ENCODE measurements around the gene SERPINA3.

SERPINA3 gene

GRCh38 chr14:94646481-94646880 is 34.3 kb downstream of the SERPINA3 start:
- TF ChIP-seq SPI1 (IDR thresholded peaks at IDR 0.05; ENCODE audit: low read depth, low read length) (no peak), PAX5 (IDR thresholded peaks at IDR 0.05; ENCODE audit: insufficient read depth, low read length, severe bottlenecking) (no peak), POLR2A (IDR thresholded peaks at IDR 0.05; ENCODE audit: low read depth, low read length) (no peak), POLR2AphosphoS5 (IDR thresholded peaks at IDR 0.05; ENCODE audit: low read depth, low read length) (no peak), POU2F2 (IDR thresholded peaks at IDR 0.05; ENCODE audit: low read depth, low read length) (no peak), TAF1 (IDR thresholded peaks at IDR 0.05; ENCODE audit: low read depth, low read length) (no peak)
- DNase-seq (ENCODE audit: insufficient read length, low spot score) (no peak), FAIRE-seq (no peak)

GRCh38 chr14:94648801-94649200 is 36.6 kb downstream of the SERPINA3 start:
- FAIRE-seq = no peak
- DNase-seq (ENCODE audit: insufficient read length, low spot score) = no peak
- no peak for TF ChIP-seq SPI1 (IDR thresholded peaks at IDR 0.05; ENCODE audit: low read depth, low read length)
- no peak for TF ChIP-seq POU2F2 (IDR thresholded peaks at IDR 0.05; ENCODE audit: low read depth, low read length)
- TF ChIP-seq PAX5 (IDR thresholded peaks at IDR 0.05; ENCODE audit: insufficient read depth, low read length, severe bottlenecking) = no peak
- no peak for TF ChIP-seq POLR2A (IDR thresholded peaks at IDR 0.05; ENCODE audit: low read depth, low read length)
- no peak for TF ChIP-seq POLR2AphosphoS5 (IDR thresholded peaks at IDR 0.05; ENCODE audit: low read depth, low read length)
- no peak for TF ChIP-seq TAF1 (IDR thresholded peaks at IDR 0.05; ENCODE audit: low read depth, low read length)

DNA sequence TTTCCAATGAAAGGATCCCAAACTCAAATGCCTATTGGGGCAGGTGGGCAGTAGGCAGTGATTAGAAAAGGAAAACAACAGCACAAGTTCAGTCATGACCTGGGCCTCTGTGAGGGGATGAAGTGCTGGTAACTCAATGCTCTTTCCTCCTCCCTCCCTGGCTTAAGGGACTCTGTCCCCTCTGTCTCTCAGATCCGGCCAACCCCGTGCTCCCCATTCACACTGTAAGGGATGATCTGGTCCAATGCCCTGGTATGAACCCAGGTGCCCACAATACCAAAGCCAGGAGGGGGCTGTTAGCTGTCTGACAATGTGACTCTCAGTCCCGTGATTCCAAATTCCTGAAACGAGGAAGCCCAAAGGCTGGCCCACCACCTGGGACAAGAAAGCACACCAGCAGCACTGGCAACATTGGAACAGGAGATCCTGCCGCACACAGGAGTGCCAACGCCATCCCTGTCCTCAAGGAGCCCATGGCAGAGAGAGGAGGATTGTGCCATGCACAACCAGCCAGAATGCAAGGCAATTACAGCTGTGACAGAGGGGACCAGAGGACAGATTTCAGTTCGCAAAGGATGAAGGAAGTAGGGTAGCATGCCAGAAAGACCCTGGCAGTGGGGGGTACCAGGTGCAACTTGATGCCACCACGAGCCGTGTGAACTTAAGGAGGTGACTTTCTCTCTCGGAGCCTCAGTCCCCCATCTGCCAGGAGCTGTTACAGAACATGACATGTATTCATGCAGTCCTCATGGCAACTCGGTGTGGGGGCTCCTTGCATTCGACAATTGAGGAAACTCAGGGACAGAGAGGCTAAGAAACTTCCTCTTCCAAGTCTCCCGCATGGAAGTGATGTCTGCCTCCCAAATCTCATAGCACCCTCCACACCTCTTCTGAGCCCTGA is 37.6 kb downstream of the SERPINA3 start:
- DNase-seq (ENCODE audit: insufficient read length, low spot score) (no peak), FAIRE-seq (no peak)

GRCh38 chr14:94650444-94650775 is 38.2 kb downstream of the SERPINA3 start:
- TF ChIP-seq POU2F2 (IDR thresholded peaks at IDR 0.05; ENCODE audit: low read depth, low read length) (no peak), SPI1 (IDR thresholded peaks at IDR 0.05; ENCODE audit: low read depth, low read length) (no peak), TAF1 (IDR thresholded peaks at IDR 0.05; ENCODE audit: low read depth, low read length) (no peak), POLR2A (IDR thresholded peaks at IDR 0.05; ENCODE audit: low read depth, low read length) (no peak), POLR2AphosphoS5 (IDR thresholded peaks at IDR 0.05; ENCODE audit: low read depth, low read length) (no peak), PAX5 (IDR thresholded peaks at IDR 0.05; ENCODE audit: insufficient read depth, low read length, severe bottlenecking) (no peak)
- FAIRE-seq = no peak

More for the DNA sequence above, 37.6 kb downstream of the SERPINA3 start:
- TF ChIP-seq POLR2AphosphoS5 (IDR thresholded peaks at IDR 0.05; ENCODE audit: low read depth, low read length) = no peak
- TF ChIP-seq PAX5 (IDR thresholded peaks at IDR 0.05; ENCODE audit: insufficient read depth, low read length, severe bottlenecking) = no peak
- TF ChIP-seq TAF1 (IDR thresholded peaks at IDR 0.05; ENCODE audit: low read depth, low read length) = no peak
- no peak for TF ChIP-seq SPI1 (IDR thresholded peaks at IDR 0.05; ENCODE audit: low read depth, low read length)
- no peak for TF ChIP-seq POU2F2 (IDR thresholded peaks at IDR 0.05; ENCODE audit: low read depth, low read length)
- no peak for TF ChIP-seq POLR2A (IDR thresholded peaks at IDR 0.05; ENCODE audit: low read depth, low read length)

GRCh38 chr14:94650806-94651805 is 38.9 kb downstream of the SERPINA3 start:
- TF ChIP-seq TAF1 (IDR thresholded peaks at IDR 0.05; ENCODE audit: low read depth, low read length) (no peak), PAX5 (IDR thresholded peaks at IDR 0.05; ENCODE audit: insufficient read depth, low read length, severe bottlenecking) (no peak), POLR2A (IDR thresholded peaks at IDR 0.05; ENCODE audit: low read depth, low read length) (no peak), SPI1 (IDR thresholded peaks at IDR 0.05; ENCODE audit: low read depth, low read length) (no peak), POLR2AphosphoS5 (IDR thresholded peaks at IDR 0.05; ENCODE audit: low read depth, low read length) (no peak), POU2F2 (IDR thresholded peaks at IDR 0.05; ENCODE audit: low read depth, low read length) (no peak)
- DNase-seq (ENCODE audit: insufficient read length, low spot score) (no peak), FAIRE-seq (peak; percentile 74)

More at GRCh38 chr14:94650444-94650775, 38.2 kb downstream of the SERPINA3 start:
- DNase-seq (ENCODE audit: insufficient read length, low spot score) = no peak

- no peak for FAIRE-seq
- TF ChIP-seq POLR2A (IDR thresholded peaks at IDR 0.05; ENCODE audit: low read depth, low read length) = no peak
- TF ChIP-seq POU2F2 (IDR thresholded peaks at IDR 0.05; ENCODE audit: low read depth, low read length) = no peak
- TF ChIP-seq POLR2AphosphoS5 (IDR thresholded peaks at IDR 0.05; ENCODE audit: low read depth, low read length) = no peak
- TF ChIP-seq TAF1 (IDR thresholded peaks at IDR 0.05; ENCODE audit: low read depth, low read length) = no peak
- no peak for TF ChIP-seq SPI1 (IDR thresholded peaks at IDR 0.05; ENCODE audit: low read depth, low read length)
- TF ChIP-seq PAX5 (IDR thresholded peaks at IDR 0.05; ENCODE audit: insufficient read depth, low read length, severe bottlenecking) = no peak
Measured at GRCh38 chr14:94653321-94653720, 41.1 kb downstream of the SERPINA3 start.

GRCh38 chr14:94654071-94654861 is 42.1 kb downstream of the SERPINA3 start:
- TF ChIP-seq PAX5 (IDR thresholded peaks at IDR 0.05; ENCODE audit: insufficient read depth, low read length, severe bottlenecking) (no peak), POU2F2 (IDR thresholded peaks at IDR 0.05; ENCODE audit: low read depth, low read length) (no peak), POLR2A (IDR thresholded peaks at IDR 0.05; ENCODE audit: low read depth, low read length) (no peak), TAF1 (IDR thresholded peaks at IDR 0.05; ENCODE audit: low read depth, low read length) (no peak), POLR2AphosphoS5 (IDR thresholded peaks at IDR 0.05; ENCODE audit: low read depth, low read length) (no peak), SPI1 (IDR thresholded peaks at IDR 0.05; ENCODE audit: low read depth, low read length) (no peak)
- no peak for FAIRE-seq

More at GRCh38 chr14:94653321-94653720, 41.1 kb downstream of the SERPINA3 start:
- no peak for DNase-seq (ENCODE audit: insufficient read length, low spot score)

GRCh38 chr14:94655169-94655710 is 43.0 kb downstream of the SERPINA3 start:
- no peak for TF ChIP-seq TAF1 (IDR thresholded peaks at IDR 0.05; ENCODE audit: low read depth, low read length)
- no peak for TF ChIP-seq POLR2A (IDR thresholded peaks at IDR 0.05; ENCODE audit: low read depth, low read length)
- no peak for TF ChIP-seq PAX5 (IDR thresholded peaks at IDR 0.05; ENCODE audit: insufficient read depth, low read length, severe bottlenecking)
- TF ChIP-seq POLR2AphosphoS5 (IDR thresholded peaks at IDR 0.05; ENCODE audit: low read depth, low read length) = no peak
- TF ChIP-seq POU2F2 (IDR thresholded peaks at IDR 0.05; ENCODE audit: low read depth, low read length) = no peak
- TF ChIP-seq SPI1 (IDR thresholded peaks at IDR 0.05; ENCODE audit: low read depth, low read length) = no peak
- no peak for FAIRE-seq
- DNase-seq (ENCODE audit: insufficient read length, low spot score) = no peak

More at GRCh38 chr14:94654071-94654861, 42.1 kb downstream of the SERPINA3 start:
- no peak for DNase-seq (ENCODE audit: insufficient read length, low spot score)
